GM21447 (cell line): Measurements from ENCODE around the gene PPEF2.

ENCODE experiments used
- ATAC-seq: cut with Tn5 transposase; IDR thresholded peaks from one replicate; pipeline ENCODE4 v1.9.1; 2021; ENCODE audit not compliant: unreplicated experiment

Gene PPEF2

DNA sequence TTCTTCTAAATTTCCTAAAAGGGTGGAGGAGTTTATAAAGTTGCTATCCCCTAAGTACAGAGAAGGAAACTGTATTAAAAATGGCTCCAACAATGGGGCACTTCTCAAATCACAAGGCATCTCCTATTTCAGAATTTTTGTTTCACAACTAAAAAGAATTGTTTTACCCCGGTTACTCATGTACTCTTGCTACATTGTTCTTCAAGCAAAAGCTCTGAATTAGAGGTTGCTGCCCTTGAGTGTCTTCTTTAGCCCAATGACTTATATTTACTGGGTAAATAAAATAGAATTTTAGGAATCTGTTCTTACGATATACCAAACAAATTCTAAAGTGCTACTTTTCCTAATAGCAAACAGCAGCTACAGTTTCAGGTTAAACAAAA is 67.5 kb downstream of the PPEF2 start:
- ATAC-seq, result no peak

DNA sequence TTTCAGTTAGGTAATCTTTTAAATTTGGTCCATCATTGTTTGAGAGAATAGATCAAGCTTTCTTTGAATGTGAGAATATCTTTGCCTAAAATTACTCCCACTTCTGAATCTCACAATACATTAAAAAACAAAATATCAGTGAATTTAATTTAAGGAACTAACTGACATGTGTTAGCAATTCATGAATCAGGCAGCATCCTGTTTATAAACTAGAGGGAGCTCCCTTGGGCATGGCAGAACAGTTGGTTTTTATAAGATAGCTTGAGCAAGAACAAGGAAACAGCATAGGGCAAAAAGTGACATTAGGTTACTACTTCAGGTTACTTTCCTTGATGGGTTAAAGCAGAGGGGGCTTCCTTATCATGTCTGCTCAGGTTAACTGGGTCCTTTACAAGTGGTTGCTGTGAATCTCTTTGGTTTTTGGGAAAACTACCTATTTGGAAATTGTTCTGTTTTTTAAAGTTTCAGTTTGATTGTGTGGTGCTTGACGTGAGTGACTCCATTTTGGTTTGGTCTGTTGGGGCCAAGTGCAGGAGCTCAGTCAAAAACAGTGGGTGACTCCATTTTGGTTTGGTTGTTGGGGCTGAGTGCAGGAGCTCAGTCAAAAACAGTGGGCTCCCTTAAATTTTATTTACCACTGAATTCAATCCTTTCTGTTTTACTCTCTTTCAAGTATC is 68.0 kb downstream of the PPEF2 start:
- no peak for ATAC-seq

DNA sequence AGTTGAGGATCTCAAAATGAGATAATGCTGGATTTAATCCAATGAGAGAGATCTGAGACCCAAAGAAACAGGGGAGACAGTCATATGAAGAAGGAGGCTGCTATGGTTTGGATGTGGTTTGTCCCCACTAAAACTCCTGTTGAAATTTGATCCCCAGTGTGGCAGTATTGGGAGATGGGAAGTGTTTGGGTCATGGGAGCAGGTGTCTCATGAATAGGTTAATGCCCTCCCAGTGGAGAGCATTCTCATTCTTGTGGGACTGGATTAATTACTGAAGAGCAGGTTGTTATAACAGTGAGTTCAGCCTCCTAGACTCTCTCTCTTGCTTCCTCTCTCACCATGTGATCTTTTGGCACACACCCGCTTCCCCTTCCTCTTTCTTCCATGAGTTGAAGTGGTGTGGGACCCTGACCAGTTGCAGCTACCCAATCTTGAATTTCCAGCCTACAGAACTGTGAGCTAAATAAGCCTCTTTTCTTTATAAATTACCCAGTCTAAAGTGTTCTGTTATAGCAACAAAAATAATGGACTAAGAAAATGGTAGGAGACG is 70.3 kb downstream of the PPEF2 start:
- no peak for ATAC-seq

GRCh38 chr4:75830906-75831305 is 71.3 kb downstream of the PPEF2 start:
- ATAC-seq, result no peak

- no peak for ATAC-seq
Measured at GRCh38 chr4:75823812-75824211, 78.4 kb downstream of the PPEF2 start.

GRCh38 chr4:75822416-75822815 is 79.8 kb downstream of the PPEF2 start:
- ATAC-seq, result no peak

DNA sequence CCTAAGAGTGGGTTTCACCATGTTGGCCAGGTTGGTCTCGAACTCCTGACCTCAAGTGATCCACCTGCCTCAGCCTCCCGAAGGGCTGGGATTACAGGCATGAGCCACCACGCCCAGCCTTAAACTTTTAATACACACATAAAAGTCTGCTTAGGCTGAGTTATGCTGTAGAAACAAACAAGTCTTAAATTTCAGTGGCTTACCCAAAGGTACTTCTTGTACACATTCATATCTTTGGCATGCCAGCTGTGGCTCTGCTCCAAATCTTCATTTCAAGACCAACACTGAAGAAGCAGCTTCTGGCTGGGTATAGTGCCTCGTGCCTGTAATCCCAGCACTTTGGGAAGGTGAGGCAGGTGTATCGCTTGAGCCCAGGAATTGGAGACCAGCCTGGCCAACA is 80.3 kb downstream of the PPEF2 start:
- no peak for ATAC-seq

DNA sequence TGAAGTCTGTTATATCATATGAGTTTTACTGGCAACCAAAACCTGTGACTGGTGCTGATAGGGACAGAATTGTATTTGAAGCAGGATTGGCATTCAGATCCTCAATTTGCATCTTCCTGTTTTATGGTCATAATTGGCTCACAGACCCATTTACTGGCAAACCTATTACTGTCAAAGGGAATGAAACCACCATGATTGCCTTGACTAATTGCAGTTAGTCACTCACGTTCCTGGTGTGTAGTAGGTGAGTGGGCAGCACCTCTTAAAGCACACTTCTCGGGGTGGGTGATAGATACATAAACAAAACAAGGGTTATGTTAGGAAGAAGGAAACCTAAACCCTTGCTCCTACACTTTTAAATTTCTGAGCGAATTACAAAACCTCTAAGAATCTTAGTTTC is 81.0 kb downstream of the PPEF2 start:
- no peak for ATAC-seq

GRCh38 chr4:75820676-75821075 is 81.6 kb downstream of the PPEF2 start:
- no peak for ATAC-seq

- ATAC-seq, result no peak
Measured at GRCh38 chr4:75820197-75820596, 82.1 kb downstream of the PPEF2 start.

DNA sequence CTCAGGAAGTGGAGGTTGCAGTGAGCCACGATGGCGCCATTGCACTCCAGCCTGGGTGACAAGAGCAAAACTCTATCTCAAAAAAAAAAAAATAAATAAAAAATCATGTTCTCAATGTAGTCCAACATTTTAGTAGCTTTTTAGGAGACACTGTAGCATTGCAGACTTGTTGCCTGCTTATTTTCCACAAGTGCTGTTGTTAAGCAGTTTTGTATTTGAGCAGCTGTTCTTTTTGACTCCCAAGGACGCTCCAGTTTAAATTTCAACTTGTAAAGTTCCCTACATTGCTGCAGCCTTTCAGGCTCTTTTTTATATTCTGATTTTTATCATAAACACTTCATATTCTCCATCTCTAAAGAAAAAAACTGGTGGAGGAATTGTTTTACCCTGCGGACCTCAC is 83.1 kb downstream of the PPEF2 start:
- ATAC-seq, result no peak

- ATAC-seq, result no peak
Measured at GRCh38 chr4:75817901-75818300, 84.4 kb downstream of the PPEF2 start.
